HepG2 (cell line): Measurements from ENCODE around the gene GSDMA. TPM values are rescaled to one million over a fixed set of nuclear protein-coding genes. Genes with fewer than 3 reads are reported as not detected.

ENCODE experiments used
- ATAC-seq: fragments of 200-7000 bp; cut with Tn5 transposase; 3 replicates; pipeline ENCODE4 v1.9.1; 2020; ENCODE audit warnings: mild to moderate bottlenecking, moderate library complexity
- BruUV-seq: library from RNA; stranded (reverse); fragments of 400-500 nt; replicated peaks from 2 replicates; lab custom pipeline; 2021; lab: Mats Ljungman, UMichigan
- CTCF ChIA-PET: fragments of 300-600 bp; formaldehyde crosslinking; extraction: SDS; loops from one replicate; lab custom pipeline; 2021; ENCODE audit warnings: low total read pairs, inconsistent platforms, low intra/inter-chr PET ratio; lab: Yijun Ruan, JAX
- POLR2A ChIA-PET: fragments of 350-600 bp; sonication (Branson Sonifier 250); formaldehyde crosslinking; loops from one replicate; lab custom pipeline; 2020; ENCODE audit warnings: antibody characterized with exemption, inconsistent platforms; lab: Yijun Ruan, JAX
- DNase-seq: peaks from one replicate; pipeline ENCODE4 v3.0.0-alpha.2; 2015; ENCODE audit warnings: low spot score
- FAIRE-seq: peaks from 3 replicates; lab custom pipeline; 2011; peaks lifted over from hg19 to GRCh38; lab: Jason Lieb, UNC
- H2AFZ ChIP-seq: one replicate; pipeline ENCODE4 v1.6.1; 2011; ENCODE audit warnings: low read length, inconsistent platforms
- H3K27ac ChIP-seq: fragments of 300-600 bp; 3 replicates; pipeline ENCODE4 v1.8.0; 2011; ENCODE audit warnings: mixed run types, mild to moderate bottlenecking, mixed read lengths, low read length, inconsistent platforms; ENCODE audit not compliant: insufficient read depth; ENCODE audit errors: extremely low read length
- H3K27me3 ChIP-seq, 2 experiments: fragments of 200-600 bp in 1 of 2; 2 replicates in 1 of 2; 3 replicates in 1 of 2; pipeline versions ENCODE4 v1.6.0 to v1.8.0; 2011; ENCODE audit warnings: low read length in 2 of 2, mild to moderate bottlenecking in 2 of 2, moderate library complexity in 2 of 2, inconsistent platforms in 1 of 2; ENCODE audit not compliant: insufficient read depth in 2 of 2, control insufficient read depth in 1 of 2
- H3K36me3 ChIP-seq, 2 experiments: fragments of 200-600 bp in 1 of 2; replicated peaks in 1 of 2; 2 replicates in 1 of 2; 3 replicates in 1 of 2; pipeline versions ENCODE4 v1.5.1 to v1.8.0; 2011; ENCODE audit warnings: low read length in 2 of 2, inconsistent platforms in 1 of 2; ENCODE audit not compliant: insufficient read depth in 2 of 2, control insufficient read depth in 1 of 2
- H3K4me1 ChIP-seq: 2 replicates; pipeline ENCODE4 v1.5.1; 2012; ENCODE audit warnings: low read length, inconsistent platforms; ENCODE audit not compliant: insufficient read depth
- H3K4me2 ChIP-seq: 2 replicates; pipeline ENCODE4 v1.6.0; 2011; ENCODE audit warnings: low read depth, low read length, inconsistent platforms
- H3K4me3 ChIP-seq, 3 experiments: fragments of 200-600 bp in 1 of 3; sonication (generic), shearing (Covaris generic) in 1 of 3; replicated peaks in 1 of 3; 2 replicates each; pipeline ENCODE4 v1.5.1; 2011 to 2016; ENCODE audit warnings: low read length in 3 of 3, inconsistent platforms in 2 of 3, low read depth in 2 of 3, mild to moderate bottlenecking in 2 of 3, control low read depth in 1 of 3, mixed read lengths in 1 of 3; ENCODE audit not compliant: insufficient read depth in 1 of 3
- H3K79me2 ChIP-seq: one replicate; pipeline ENCODE4 v1.6.1; 2011; ENCODE audit warnings: low read length, inconsistent platforms; ENCODE audit not compliant: insufficient read depth
- H3K9ac ChIP-seq: 2 replicates; pipeline ENCODE4 v1.6.0; 2011; ENCODE audit warnings: mild to moderate bottlenecking, low read depth, low read length, inconsistent platforms; ENCODE audit not compliant: insufficient read depth
- H3K9me3 ChIP-seq: 2 replicates; pipeline ENCODE4 v1.5.1; 2012; ENCODE audit warnings: mild to moderate bottlenecking, low read length
- H4K20me1 ChIP-seq: 2 replicates; pipeline ENCODE4 v1.6.0; 2011; ENCODE audit warnings: inconsistent platforms, mild to moderate bottlenecking, low read length, moderate library complexity; ENCODE audit not compliant: insufficient read depth
- FOXO1 ChIP-seq: sonication (generic); formaldehyde crosslinking; IDR thresholded peaks from 2 replicates; pipeline ENCODE4 v1.4.0; 2020; ENCODE audit warnings: missing genetic modification reagents
- HNRNPK ChIP-seq: fragments of 200-400 bp; formaldehyde crosslinking; IDR thresholded peaks from 2 replicates; pipeline ENCODE4 v1.6.1; 2018; ENCODE audit warnings: low read length, low read depth, moderate library complexity, mild to moderate bottlenecking; ENCODE audit not compliant: poor library complexity, severe bottlenecking
- KLF11 ChIP-seq: IDR thresholded peaks from 2 replicates; pipeline ENCODE4 v1.6.1; 2016; ENCODE audit warnings: missing compliant biosample characterization
- MAFF ChIP-seq: IDR thresholded peaks from 2 replicates; pipeline ENCODE4 v1.6.1; 2011; ENCODE audit warnings: low read depth, low read length, improper control_type of control experiment
- MAFK ChIP-seq, 2 experiments: IDR thresholded peaks in 1 of 2; conservative IDR thresholded peaks in 1 of 2; 2 replicates each; pipeline ENCODE4 v1.6.1; 2011; ENCODE audit warnings: improper control_type of control experiment in 2 of 2, low read length in 2 of 2
- MATR3 ChIP-seq: sonication (generic); formaldehyde crosslinking; IDR thresholded peaks from 2 replicates; pipeline ENCODE4 v1.4.0; 2020; ENCODE audit warnings: missing genetic modification reagents
- MED13 ChIP-seq: sonication (generic); formaldehyde crosslinking; IDR thresholded peaks from 2 replicates; pipeline ENCODE4 v1.5.0; 2020; ENCODE audit warnings: missing genetic modification reagents
- PRDM15 ChIP-seq: sonication (generic); formaldehyde crosslinking; IDR thresholded peaks from 2 replicates; pipeline ENCODE4 v1.4.0; 2020; ENCODE audit warnings: missing genetic modification reagents
- REL ChIP-seq: sonication (generic); formaldehyde crosslinking; conservative IDR thresholded peaks from 2 replicates; pipeline ENCODE4 v1.8.0; 2022; ENCODE audit warnings: mild to moderate bottlenecking, missing genetic modification reagents, moderate library complexity
- SIX1 ChIP-seq: sonication (generic); formaldehyde crosslinking; IDR thresholded peaks from 2 replicates; pipeline ENCODE4 v1.4.0; 2020; ENCODE audit warnings: missing genetic modification reagents, borderline replicate concordance
- TMF1 ChIP-seq: sonication (generic); formaldehyde crosslinking; IDR thresholded peaks from 2 replicates; pipeline ENCODE4 v1.8.1; 2022; ENCODE audit warnings: low read depth, missing genetic modification reagents
- ZNF296 ChIP-seq: sonication (generic); formaldehyde crosslinking; conservative IDR thresholded peaks from 2 replicates; pipeline ENCODE4 v1.5.0; 2020; ENCODE audit warnings: mild to moderate bottlenecking, missing genetic modification reagents
- ZNF550 ChIP-seq: sonication (generic); formaldehyde crosslinking; IDR thresholded peaks from 2 replicates; pipeline ENCODE4 v1.4.0; 2020; ENCODE audit warnings: mild to moderate bottlenecking, missing genetic modification reagents, borderline replicate concordance
- ZNF557 ChIP-seq: sonication (generic); formaldehyde crosslinking; IDR thresholded peaks from 2 replicates; pipeline ENCODE4 v1.4.0; 2020; ENCODE audit warnings: missing genetic modification reagents
- ZNF687 ChIP-seq: sonication (generic); formaldehyde crosslinking; IDR thresholded peaks from 2 replicates; pipeline ENCODE4 v1.5.1; 2020; ENCODE audit warnings: mild to moderate bottlenecking, missing genetic modification reagents, moderate library complexity
- ZNF850 ChIP-seq: sonication (generic); formaldehyde crosslinking; conservative IDR thresholded peaks from 2 replicates; pipeline ENCODE4 v1.9.0; 2021; ENCODE audit warnings: mild to moderate bottlenecking, missing genetic modification reagents
- WGBS: methylation state at CpG from one replicate; pipeline ENCODE4 v1.1.6; 2017; ENCODE audit warnings: low lambda C conversion rate; 5-methylcytosine and 5-hydroxymethylcytosine counted together
- in situ Hi-C: cut with HindIII; loops from 2 replicates; pipeline ENCODE4 v1.10.0; 2017; ENCODE audit warnings: low pct_unique_long_range_greater_than_20kb; ENCODE audit not compliant: extremely low pct_ligation_motif_present
- intact Hi-C: fragments of 100-400 bp; cut with micrococcal nuclease; formaldehyde crosslinking; loops from one replicate; pipeline ENCODE4 v1.10.0; 2022; ENCODE audit not compliant: unreplicated experiment
- polyA plus RNA-seq, 8 experiments: library from polyadenylated mRNA; depleted of rRNA in 3 of 8; stranded (reverse) in 7 of 8; unstranded in 1 of 8; fragments of >200 nt; fragmentation: Illumina TruSeq in 4 of 8; extraction: Trizol in 4 of 8; gene quantifications; 2 replicates each; pipeline versions ENCODE4 v1.2.1 to v1.2.3, GENCODE V29; 2011 to 2016; ENCODE audit warnings: low read depth in 4 of 8, missing spikeins in 1 of 8, mixed read lengths in 1 of 8; ENCODE audit not compliant: insufficient read depth in 1 of 8
- total RNA-seq, 5 experiments: library from RNA; depleted of rRNA; stranded (reverse); fragments of >200 nt; fragmentation: Illumina TruSeq; extraction: Trizol; gene quantifications; 2 replicates each; pipeline ENCODE4 v1.2.3, GENCODE V29; 2016; ENCODE audit warnings: low read depth in 1 of 5
- TF ChIP-seq, protein P1 (sequence below): IDR thresholded peaks from 2 replicates; pipeline ENCODE4 v1.6.1; 2016; ENCODE audit warnings: low read depth, control low read depth

The GSDMA gene
- total and polyA plus RNA-seq, 2 of the 13 experiments (the other 11 are each of a cell fraction or from before 2014, with no cell fraction given), result not detected

DNA sequence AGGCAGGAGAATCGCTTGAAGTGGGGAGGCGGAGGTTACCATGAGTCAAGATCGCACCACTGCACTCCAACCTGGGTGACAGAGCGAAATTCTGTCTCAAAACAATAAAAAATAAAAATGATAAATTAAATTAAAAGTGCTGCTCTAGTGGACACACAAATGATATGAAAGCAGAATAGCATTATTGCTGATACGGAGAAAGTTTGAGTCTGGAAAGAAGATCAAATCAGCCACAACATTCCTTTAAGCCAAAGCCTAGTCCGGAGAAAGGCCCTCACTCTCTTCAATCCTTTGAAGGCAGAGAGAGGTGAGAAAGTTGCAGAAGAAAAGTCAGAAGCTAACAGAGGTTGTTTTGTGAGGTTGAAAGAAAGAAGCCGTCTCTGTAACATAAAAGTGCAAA is 37.4 kb downstream of the GSDMA start:
- BruUV-seq, result no TSS peak

More for the DNA sequence above, 37.4 kb downstream of the GSDMA start:
- no peak overlapping the region for H2AFZ ChIP-seq
- H3K9me3 ChIP-seq, result no peaks in the 10 kb centered on the region
- peaks cover 18% of the 10 kb centered on the region for H3K4me1 ChIP-seq
- in situ Hi-C loops, result no loop called here
- H4K20me1 ChIP-seq, result no peaks in the 10 kb centered on the region
- no peak overlapping the region for H3K9ac ChIP-seq
- peaks cover 15 to 23% of the 10 kb centered on the region in 2 experiments for H3K36me3 ChIP-seq
- H3K27ac ChIP-seq, result no peak overlapping the region
- no peaks in the 10 kb centered on the region for H3K79me2 ChIP-seq
- TF ChIP-seq MAFK (conservative IDR thresholded peaks at IDR 0.05 in 1 of 2, IDR thresholded peaks at IDR 0.05 in 1 of 2; ENCODE audit: low read length in 2 of 2) (peak; percentile 63 to 76; a peak in 3 of 4 replicates), ZNF296 (CRISPR knock-in tag) (no peak), MAFF (peak; percentile 61), ZNF687 (no peak), TMF1 (CRISPR knock-in tag) (no peak), MATR3 (CRISPR knock-in tag) (no peak), MED13 (CRISPR knock-in tag) (no peak), KLF11 (CRISPR knock-in tag) (no peak), PRDM15 (no peak), FOXO1 (no peak), SIX1 (CRISPR knock-in tag) (no peak), ZNF850 (CRISPR knock-in tag) (no peak), REL (no peak), ZNF550 (CRISPR knock-in tag) (no peak), HNRNPK (no peak), ZNF557 (CRISPR knock-in tag) (no peak)
- TF ChIP-seq, protein P1, sequence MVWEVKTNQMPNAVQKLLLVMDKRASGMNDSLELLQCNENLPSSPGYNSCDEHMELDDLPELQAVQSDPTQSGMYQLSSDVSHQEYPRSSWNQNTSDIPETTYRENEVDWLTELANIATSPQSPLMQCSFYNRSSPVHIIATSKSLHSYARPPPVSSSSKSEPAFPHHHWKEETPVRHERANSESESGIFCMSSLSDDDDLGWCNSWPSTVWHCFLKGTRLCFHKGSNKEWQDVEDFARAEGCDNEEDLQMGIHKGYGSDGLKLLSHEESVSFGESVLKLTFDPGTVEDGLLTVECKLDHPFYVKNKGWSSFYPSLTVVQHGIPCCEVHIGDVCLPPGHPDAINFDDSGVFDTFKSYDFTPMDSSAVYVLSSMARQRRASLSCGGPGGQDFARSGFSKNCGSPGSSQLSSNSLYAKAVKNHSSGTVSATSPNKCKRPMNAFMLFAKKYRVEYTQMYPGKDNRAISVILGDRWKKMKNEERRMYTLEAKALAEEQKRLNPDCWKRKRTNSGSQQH, result no peak
- POLR2A ChIA-PET, result no interaction called here
- H3K27me3 ChIP-seq, result no peaks in the 10 kb centered on the region
- no peak for DNase-seq
- ATAC-seq, result no peak
- intact Hi-C loops, result no loop called here
- no peak overlapping the region for H3K4me2 ChIP-seq
- 69% methylated on average over 7 of the region's 7 CpGs for WGBS
- no peak for FAIRE-seq
- CTCF ChIA-PET, result no interaction called here
- H3K4me3 ChIP-seq, result no peak overlapping the region
